ENCODE measurements around the gene MRGPRD. TPM values are rescaled to one million over a fixed set of nuclear protein-coding genes. Genes with fewer than 3 reads are reported as not detected.

MRGPRD gene
- total and polyA plus RNA-seq, 2 donors (not counting 1 experiment from before 2014, with no cell fraction given), result not detected

- Histone ChIP-seq H3K9ac (ENCODE audit: insufficient read depth, low read length) (no peak overlapping the region), H3K79me2 (ENCODE audit: control insufficient read depth, insufficient read depth, low read length) (no peaks in the 10 kb centered on the region), H3K9me3 (ENCODE audit: control insufficient read depth, insufficient read depth, low read depth, low read length) (no peaks in the 10 kb centered on the region), H3K4me3 (replicated peaks in 1 of 4; ENCODE audit: control extremely low read depth in 1 of 4, insufficient read depth in 1 of 4, low read depth in 3 of 4, low read length in 4 of 4) (no peak overlapping the region), H3K27ac (ENCODE audit: insufficient read depth, low read length) (no peak overlapping the region), H3K27me3 (ENCODE audit: control insufficient read depth, insufficient read depth, low read length) (peaks cover 17% of the 10 kb centered on the region), H3K36me3 (ENCODE audit: control insufficient read depth, insufficient read depth, low read length) (no peaks in the 10 kb centered on the region), H2AFZ (ENCODE audit: low read length) (no peak overlapping the region), H3K4me1 (ENCODE audit: control insufficient read depth, extremely low read depth, insufficient read depth, low read length) (no peaks in the 10 kb centered on the region), H3K4me2 (ENCODE audit: extremely low read depth, insufficient read depth, low read length) (no peak overlapping the region), H4K20me1 (ENCODE audit: control insufficient read depth, extremely low read depth, insufficient read depth, low read length) (no peaks in the 10 kb centered on the region)
- TF ChIP-seq EZH2 (IDR thresholded peaks at IDR 0.05; ENCODE audit: low read length, missing control alignments), result no peak
- TF ChIP-seq CTCF (conservative IDR thresholded peaks at IDR 0.05 in 1 of 2, IDR thresholded peaks at IDR 0.05 in 1 of 2; ENCODE audit: low read depth in 1 of 2, low read length in 2 of 2), result no peak
- DNase-seq (ENCODE audit: low read depth in 2 of 2), result no peak
Measured at GRCh38 chr11:68966894-68967780, 13.6 kb downstream of the MRGPRD start.

GRCh38 chr11:68965901-68966853, 14.6 kb downstream of the MRGPRD start:
- no peak overlapping the region for H3K4me3 ChIP-seq (replicated peaks in 1 of 4; ENCODE audit: control extremely low read depth in 1 of 4, insufficient read depth in 1 of 4, low read depth in 3 of 4, low read length in 4 of 4)
- H3K79me2 ChIP-seq (ENCODE audit: control insufficient read depth, insufficient read depth, low read length), result no peaks in the 10 kb centered on the region
- no peaks in the 10 kb centered on the region for H3K9me3 ChIP-seq (ENCODE audit: control insufficient read depth, insufficient read depth, low read depth, low read length)
- no peaks in the 10 kb centered on the region for H3K4me1 ChIP-seq (ENCODE audit: control insufficient read depth, extremely low read depth, insufficient read depth, low read length)
- H3K4me2 ChIP-seq (ENCODE audit: extremely low read depth, insufficient read depth, low read length), result no peak overlapping the region
- no peak for DNase-seq (ENCODE audit: low read depth in 2 of 2)
- no peak overlapping the region for H2AFZ ChIP-seq (ENCODE audit: low read length)
- TF ChIP-seq CTCF (conservative IDR thresholded peaks at IDR 0.05 in 1 of 2, IDR thresholded peaks at IDR 0.05 in 1 of 2; ENCODE audit: low read depth in 1 of 2, low read length in 2 of 2), result no peak
- no peak for TF ChIP-seq EZH2 (IDR thresholded peaks at IDR 0.05; ENCODE audit: low read length, missing control alignments)
- H3K27me3 ChIP-seq (ENCODE audit: control insufficient read depth, insufficient read depth, low read length), result peaks cover 15% of the 10 kb centered on the region
- no peak overlapping the region for H3K9ac ChIP-seq (ENCODE audit: insufficient read depth, low read length)
- H4K20me1 ChIP-seq (ENCODE audit: control insufficient read depth, extremely low read depth, insufficient read depth, low read length), result no peaks in the 10 kb centered on the region
- H3K27ac ChIP-seq (ENCODE audit: insufficient read depth, low read length), result no peak overlapping the region
- no peaks in the 10 kb centered on the region for H3K36me3 ChIP-seq (ENCODE audit: control insufficient read depth, insufficient read depth, low read length)

- H3K27ac ChIP-seq (ENCODE audit: insufficient read depth, low read length), result no peak overlapping the region
- no peak overlapping the region for H3K9ac ChIP-seq (ENCODE audit: insufficient read depth, low read length)
- no peaks in the 10 kb centered on the region for H3K36me3 ChIP-seq (ENCODE audit: control insufficient read depth, insufficient read depth, low read length)
- H3K4me1 ChIP-seq (ENCODE audit: control insufficient read depth, extremely low read depth, insufficient read depth, low read length), result no peaks in the 10 kb centered on the region
- no peak for DNase-seq (ENCODE audit: low read depth in 2 of 2)
- no peaks in the 10 kb centered on the region for H4K20me1 ChIP-seq (ENCODE audit: control insufficient read depth, extremely low read depth, insufficient read depth, low read length)
- no peaks in the 10 kb centered on the region for H3K9me3 ChIP-seq (ENCODE audit: control insufficient read depth, insufficient read depth, low read depth, low read length)
- no peak overlapping the region for H2AFZ ChIP-seq (ENCODE audit: low read length)
- H3K79me2 ChIP-seq (ENCODE audit: control insufficient read depth, insufficient read depth, low read length), result no peaks in the 10 kb centered on the region
- H3K4me2 ChIP-seq (ENCODE audit: extremely low read depth, insufficient read depth, low read length), result no peak overlapping the region
- no peak for TF ChIP-seq CTCF (conservative IDR thresholded peaks at IDR 0.05 in 1 of 2, IDR thresholded peaks at IDR 0.05 in 1 of 2; ENCODE audit: low read depth in 1 of 2, low read length in 2 of 2)
- no peak for TF ChIP-seq EZH2 (IDR thresholded peaks at IDR 0.05; ENCODE audit: low read length, missing control alignments)
- H3K4me3 ChIP-seq (replicated peaks in 1 of 4; ENCODE audit: control extremely low read depth in 1 of 4, insufficient read depth in 1 of 4, low read depth in 3 of 4, low read length in 4 of 4), result no peak overlapping the region
- peaks cover 12% of the 10 kb centered on the region for H3K27me3 ChIP-seq (ENCODE audit: control insufficient read depth, insufficient read depth, low read length)
Measured at GRCh38 chr11:68963779-68964178, 17.0 kb downstream of the MRGPRD start.

Data from fibroblast of lung (primary cell).